H1 (cell line): ENCODE measurements around the gene ZNF254. TPM values are rescaled to one million over a fixed set of nuclear protein-coding genes. Genes with fewer than 3 reads are reported as not detected.

Source experiments
- CTCF ChIA-PET: fragments of 300-600 bp; sonication (Branson Sonifier 250); formaldehyde crosslinking; loops from one replicate; lab custom pipeline; 2021; ENCODE audit not compliant: partially characterized antibody; lab: Charles Lee
- POLR2A ChIA-PET: fragments of 300-600 bp; sonication (Branson Sonifier 250); formaldehyde crosslinking; loops from one replicate; lab custom pipeline; 2021; ENCODE audit warnings: inconsistent platforms; ENCODE audit not compliant: partially characterized antibody; lab: Charles Lee
- DNase-seq, 2 experiments: peaks; one replicate each; pipeline versions ENCODE4 v3.0.0 to v3.0.0-alpha.2; 2010 to 2022; ENCODE audit warnings: low spot score in 2 of 2, low read depth in 1 of 2, mixed read lengths in 1 of 2
- FAIRE-seq: peaks from 2 replicates; lab custom pipeline; 2011; peaks lifted over from hg19 to GRCh38; lab: Jason Lieb, UNC
- H2AFZ ChIP-seq: 2 replicates; pipeline ENCODE4 v1.8.1; 2012; ENCODE audit warnings: low read length, inconsistent platforms
- H2AK5ac ChIP-seq: 2 replicates; pipeline ENCODE4 v1.6.1; 2013; ENCODE audit warnings: low read depth, low read length
- H2BK120ac ChIP-seq: replicated peaks from 2 replicates; pipeline ENCODE3; 2013; ENCODE audit warnings: low read depth, low read length, inconsistent platforms
- H2BK12ac ChIP-seq: 2 replicates; pipeline ENCODE4 v1.6.1; 2013; ENCODE audit warnings: low read depth, low read length
- H2BK15ac ChIP-seq: 2 replicates; pipeline ENCODE4 v1.6.1; 2013; ENCODE audit warnings: low read length
- H2BK20ac ChIP-seq: 2 replicates; pipeline ENCODE4 v1.6.1; 2013; ENCODE audit warnings: low read length
- H2BK5ac ChIP-seq: 2 replicates; pipeline ENCODE4 v1.6.1; 2013; ENCODE audit warnings: low read depth, low read length
- H3K14ac ChIP-seq: 2 replicates; pipeline ENCODE4 v1.6.1; 2013; ENCODE audit warnings: inconsistent platforms; ENCODE audit not compliant: insufficient read length
- H3K18ac ChIP-seq: 2 replicates; pipeline ENCODE4 v1.6.1; 2013; ENCODE audit warnings: low read length; ENCODE audit errors: extremely low read depth
- H3K23ac ChIP-seq: 2 replicates; pipeline ENCODE4 v1.6.1; 2013; ENCODE audit warnings: inconsistent platforms; ENCODE audit not compliant: insufficient read length
- H3K23me2 ChIP-seq: 2 replicates; pipeline ENCODE4 v1.6.1; 2013; ENCODE audit warnings: low read depth, low read length
- H3K27ac ChIP-seq: 2 replicates; pipeline ENCODE4 v1.6.1; 2011; ENCODE audit warnings: low read depth, low read length, inconsistent platforms
- H3K27me3 ChIP-seq, 4 experiments: replicated peaks in 1 of 4; 1 replicate in 1 of 4; 2 replicates in 3 of 4; pipeline versions ENCODE4 v1.6.1 to v1.8.1; 2011 to 2013; ENCODE audit warnings: low read length in 3 of 4, mild to moderate bottlenecking in 3 of 4, inconsistent platforms in 2 of 4, mixed read lengths in 2 of 4, moderate library complexity in 1 of 4; ENCODE audit not compliant: control insufficient read depth in 3 of 4, insufficient read depth in 3 of 4; ENCODE audit errors: extremely low read depth in 1 of 4
- H3K36me3 ChIP-seq, 4 experiments: 2 replicates each; pipeline versions ENCODE4 v1.6.1 to v1.8.1; 2011 to 2013; ENCODE audit warnings: mild to moderate bottlenecking in 4 of 4, low read length in 3 of 4, moderate library complexity in 2 of 4, control low read depth in 1 of 4, inconsistent platforms in 1 of 4; ENCODE audit not compliant: insufficient read depth in 4 of 4, control insufficient read depth in 2 of 4
- H3K4ac ChIP-seq: replicated peaks from 2 replicates; pipeline ENCODE3; 2013; ENCODE audit warnings: low read length, low read depth, mixed read lengths, inconsistent platforms; ENCODE audit not compliant: insufficient read length
- H3K4me1 ChIP-seq, 4 experiments: replicated peaks in 1 of 4; 1 replicate in 1 of 4; 2 replicates in 3 of 4; pipeline versions ENCODE4 v1.6.1 to v1.8.1; 2011 to 2013; ENCODE audit warnings: low read length in 3 of 4, inconsistent platforms in 2 of 4, mixed read lengths in 1 of 4; ENCODE audit not compliant: insufficient read depth in 4 of 4, control insufficient read depth in 3 of 4
- H3K4me2 ChIP-seq, 2 experiments: 2 replicates each; pipeline versions ENCODE4 v1.6.1 to v1.8.1; 2011 to 2013; ENCODE audit warnings: low read depth in 2 of 2, low read length in 2 of 2, control low read depth in 1 of 2, inconsistent platforms in 1 of 2, mild to moderate bottlenecking in 1 of 2; ENCODE audit not compliant: insufficient read depth in 1 of 2
- H3K4me3 ChIP-seq, 4 experiments: fragments of 200-600, 300-600 bp in 1 of 4; sonication (generic), shearing (Covaris generic), sonication (Bioruptor Twin) in 1 of 4; 2 replicates each; pipeline versions ENCODE4 v1.5.1 to v1.8.1; 2011 to 2016; ENCODE audit warnings: low read length in 4 of 4, low read depth in 3 of 4, control low read depth in 2 of 4, inconsistent platforms in 2 of 4, mild to moderate bottlenecking in 2 of 4, mixed read lengths in 1 of 4, moderate library complexity in 1 of 4; ENCODE audit not compliant: insufficient read depth in 2 of 4; ENCODE audit errors: extremely low read depth in 1 of 4
- H3K56ac ChIP-seq: replicated peaks from 2 replicates; pipeline ENCODE3; 2013; ENCODE audit warnings: low read depth, mild to moderate bottlenecking, mixed read lengths, low read length, inconsistent platforms; ENCODE audit not compliant: insufficient read length
- H3K79me1 ChIP-seq: 2 replicates; pipeline ENCODE4 v1.6.1; 2013; ENCODE audit warnings: low read depth, low read length, control low read depth
- H3K79me2 ChIP-seq, 2 experiments: 2 replicates each; pipeline versions ENCODE4 v1.6.1 to v1.8.1; 2012 to 2013; ENCODE audit warnings: low read length in 2 of 2, mild to moderate bottlenecking in 2 of 2, inconsistent platforms in 1 of 2; ENCODE audit not compliant: insufficient read depth in 2 of 2, control insufficient read depth in 1 of 2
- H3K9ac ChIP-seq, 4 experiments: replicated peaks in 1 of 4; 1 replicate in 1 of 4; 2 replicates in 3 of 4; pipeline versions ENCODE4 v1.6.1 to v1.8.1; 2011 to 2013; ENCODE audit warnings: low read depth in 3 of 4, low read length in 3 of 4, control low read depth in 2 of 4, mild to moderate bottlenecking in 2 of 4, moderate library complexity in 2 of 4, inconsistent platforms in 1 of 4; ENCODE audit errors: extremely low read depth in 1 of 4
- H3K9me3 ChIP-seq, 2 experiments: 2 replicates each; pipeline versions ENCODE4 v1.6.1 to v1.8.1; 2012 to 2013; ENCODE audit warnings: mild to moderate bottlenecking in 2 of 2, moderate library complexity in 2 of 2, control low read depth in 1 of 2, inconsistent platforms in 1 of 2, low read depth in 1 of 2, low read length in 1 of 2, mixed read lengths in 1 of 2; ENCODE audit not compliant: insufficient read depth in 2 of 2
- H4K20me1 ChIP-seq, 2 experiments: replicated peaks in 1 of 2; 2 replicates each; pipeline versions ENCODE3 to v1.8.1; 2011 to 2013; ENCODE audit warnings: inconsistent platforms in 2 of 2, low read length in 2 of 2, mild to moderate bottlenecking in 1 of 2; ENCODE audit not compliant: insufficient read depth in 2 of 2, control insufficient read depth in 1 of 2
- H4K5ac ChIP-seq: 2 replicates; pipeline ENCODE4 v1.6.1; 2013; ENCODE audit warnings: low read length, low read depth, mixed read lengths, inconsistent platforms; ENCODE audit not compliant: insufficient read length
- H4K8ac ChIP-seq: 2 replicates; pipeline ENCODE4 v1.8.0; 2013; ENCODE audit warnings: mild to moderate bottlenecking, moderate library complexity, low read length, inconsistent platforms; ENCODE audit not compliant: insufficient read depth; ENCODE audit errors: extremely low read depth
- H4K91ac ChIP-seq: replicated peaks from 2 replicates; pipeline ENCODE3; 2013; ENCODE audit warnings: low read length, mixed read lengths, inconsistent platforms; ENCODE audit not compliant: insufficient read length
- BRCA1 ChIP-seq: IDR thresholded peaks from 2 replicates; pipeline ENCODE4 v1.6.1; 2012; ENCODE audit warnings: low read depth, low read length, improper control_type of control experiment
- CTCF ChIP-seq, 3 experiments: IDR thresholded peaks; 1 replicate in 2 of 3; 2 replicates in 1 of 3; pipeline versions ENCODE4 v1.5.1 to v1.6.1; 2011; ENCODE audit warnings: low read length in 3 of 3, mild to moderate bottlenecking in 3 of 3, inconsistent platforms in 2 of 3, low read depth in 1 of 3, moderate library complexity in 1 of 3; ENCODE audit not compliant: insufficient read depth in 1 of 3; ENCODE audit errors: control extremely low read depth in 1 of 3
- FOSL1 ChIP-seq: IDR thresholded peaks from 2 replicates; pipeline ENCODE4 v1.6.1; 2011; ENCODE audit warnings: mild to moderate bottlenecking, low read depth, low read length, moderate library complexity; ENCODE audit not compliant: insufficient read depth
- HDAC6 ChIP-seq: IDR thresholded peaks from one replicate; pipeline ENCODE4 v1.7.1; 2012; ENCODE audit warnings: low read depth, mild to moderate bottlenecking, inconsistent platforms, low read length, moderate library complexity
- NRF1 ChIP-seq: IDR thresholded peaks from 2 replicates; pipeline ENCODE4 v1.6.1; 2011; ENCODE audit warnings: mild to moderate bottlenecking, low read depth, low read length, improper control_type of control experiment
- RAD21 ChIP-seq, 2 experiments: IDR thresholded peaks in 1 of 2; conservative IDR thresholded peaks in 1 of 2; 2 replicates each; pipeline ENCODE4 v1.6.1; 2011; ENCODE audit warnings: low read depth in 2 of 2, low read length in 2 of 2, improper control_type of control experiment in 1 of 2, inconsistent platforms in 1 of 2, mild to moderate bottlenecking in 1 of 2, moderate library complexity in 1 of 2
- SAP30 ChIP-seq: fragments of 300-600 bp; sonication (generic); IDR thresholded peaks from 2 replicates; pipeline ENCODE4 v1.7.1; 2012; ENCODE audit warnings: low read length, moderate library complexity, mild to moderate bottlenecking, inconsistent platforms; ENCODE audit not compliant: insufficient read depth, insufficient replicate concordance
- WGBS, 2 experiments: shearing (Covaris generic) in 1 of 2; methylation state at CpG; one replicate each; pipeline versions ENCODE4 v1.1.6 to v1.1.7; 2013 to 2015; ENCODE audit warnings: low lambda C conversion rate in 2 of 2, mixed read lengths in 2 of 2, inconsistent platforms in 1 of 2, low coverage in 1 of 2, missing lambda C conversion rate in 1 of 2; ENCODE audit not compliant: insufficient replicate concordance in 2 of 2, insufficient coverage in 1 of 2, insufficient read length in 1 of 2; ENCODE audit errors: extremely low coverage in 1 of 2, missing lambda C conversion rate in 1 of 2; 5-methylcytosine and 5-hydroxymethylcytosine counted together
- polyA plus RNA-seq, 7 experiments: library from polyadenylated mRNA; depleted of rRNA in 3 of 7; stranded (reverse) in 5 of 7; unstranded in 2 of 7; fragments of >200 nt in 5 of 7; fragments of 200-250 nt in 2 of 7; gene quantifications; 1 replicate in 5 of 7; 2 replicates in 1 of 7; 4 replicates in 1 of 7; pipeline versions ENCODE4 v1.2.1 to v1.2.3, GENCODE V29; 2011 to 2013; ENCODE audit warnings: missing spikeins in 2 of 7, mixed read lengths in 2 of 7
- total RNA-seq: library from RNA; stranded (reverse); fragmentation: NEBNext Ultra II Directional; extraction: Animal tissue kit (Norgen Biotek cat#: 25700); gene quantifications from 2 replicates; pipeline ENCODE4 v1.2.1, GENCODE V29; 2021
- TF ChIP-seq, protein P1 (sequence below): IDR thresholded peaks from 2 replicates; pipeline ENCODE4 v1.6.1; 2012; ENCODE audit warnings: inconsistent platforms

The ZNF254 gene
- total and polyA plus RNA-seq, 2 of the 8 experiments (the other 6 are each of a cell fraction or from before 2014, with no cell fraction given) = 4.4 to 22.0 TPM

GRCh38 chr19:24065865-24066604 is 21.0 kb upstream of the ZNF254 start:
- Histone ChIP-seq H2BK5ac (no peak overlapping the region), H3K27ac (no peak overlapping the region), H3K36me3 (peaks cover 7 to 31% (median 20%) of the 10 kb centered on the region in 4 experiments; a peak in 6 of 8 replicates), H3K79me2 (no peaks in the 10 kb centered on the region), H2BK12ac (no peak overlapping the region), H4K91ac (no peak overlapping the region), H3K23ac (no peak overlapping the region), H3K4ac (no peak overlapping the region), H2AFZ (no peak overlapping the region), H3K79me1 (no peaks in the 10 kb centered on the region), H2AK5ac (no peak overlapping the region), H3K27me3 (no peaks in the 10 kb centered on the region), H3K23me2 (no peaks in the 10 kb centered on the region), H3K4me3 (no peak overlapping the region), H3K14ac (no peak overlapping the region), H3K9me3 (no peaks in the 10 kb centered on the region), H3K4me1 (no peaks in the 10 kb centered on the region), H3K4me2 (no peak overlapping the region), H2BK15ac (no peak overlapping the region), H3K56ac (no peak overlapping the region), H4K5ac (no peak overlapping the region), H4K20me1 (peaks cover 0 to 9% of the 10 kb centered on the region in 2 experiments), H2BK20ac (no peak overlapping the region), H2BK120ac (no peak overlapping the region), H3K9ac (no peak overlapping the region), H4K8ac (no peak overlapping the region), H3K18ac (no peak overlapping the region)
- 100% methylated on average over 1 of the region's 1 CpG; no CpG with 5 or more reads in 1 of the 2 experiments for whole genome bisulfite sequencing, 2 experiments
- ChIA-PET CTCF (interaction anchor here (1.1 kb wide), 1 partner anchor 18 kb away, joined by 4 read pairs; no protein-coding TSS in a partner anchor), POLR2A (interaction anchor here (1.3 kb wide), 1 partner anchor 33 kb away, joined by 6 read pairs; no protein-coding TSS in a partner anchor)
- DNase-seq (no peak), FAIRE-seq (no peak)
- TF ChIP-seq FOSL1 = no peak
- TF ChIP-seq, protein P1, sequence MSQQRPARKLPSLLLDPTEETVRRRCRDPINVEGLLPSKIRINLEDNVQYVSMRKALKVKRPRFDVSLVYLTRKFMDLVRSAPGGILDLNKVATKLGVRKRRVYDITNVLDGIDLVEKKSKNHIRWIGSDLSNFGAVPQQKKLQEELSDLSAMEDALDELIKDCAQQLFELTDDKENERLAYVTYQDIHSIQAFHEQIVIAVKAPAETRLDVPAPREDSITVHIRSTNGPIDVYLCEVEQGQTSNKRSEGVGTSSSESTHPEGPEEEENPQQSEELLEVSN = no peak
- TF ChIP-seq NRF1 = no peak
- no peak for TF ChIP-seq SAP30
- TF ChIP-seq RAD21 (IDR thresholded peaks at IDR 0.05 in 1 of 2, conservative IDR thresholded peaks at IDR 0.05 in 1 of 2; ENCODE audit: low read depth in 2 of 2, low read length in 2 of 2) = no peak
- no peak for TF ChIP-seq CTCF (IDR thresholded peaks at IDR 0.05; ENCODE audit: control extremely low read depth in 1 of 3, insufficient read depth in 1 of 3, low read depth in 1 of 3, low read length in 3 of 3)
- TF ChIP-seq HDAC6 = no peak
- TF ChIP-seq BRCA1 = no peak
